GM19240 (cell line): ENCODE results near the gene SYT14.

Experiments
- DNase-seq: peaks from one replicate; pipeline ENCODE4 v3.0.0; 2011; ENCODE audit warnings: low spot score; ENCODE audit not compliant: insufficient read length

SYT14 gene

DNA sequence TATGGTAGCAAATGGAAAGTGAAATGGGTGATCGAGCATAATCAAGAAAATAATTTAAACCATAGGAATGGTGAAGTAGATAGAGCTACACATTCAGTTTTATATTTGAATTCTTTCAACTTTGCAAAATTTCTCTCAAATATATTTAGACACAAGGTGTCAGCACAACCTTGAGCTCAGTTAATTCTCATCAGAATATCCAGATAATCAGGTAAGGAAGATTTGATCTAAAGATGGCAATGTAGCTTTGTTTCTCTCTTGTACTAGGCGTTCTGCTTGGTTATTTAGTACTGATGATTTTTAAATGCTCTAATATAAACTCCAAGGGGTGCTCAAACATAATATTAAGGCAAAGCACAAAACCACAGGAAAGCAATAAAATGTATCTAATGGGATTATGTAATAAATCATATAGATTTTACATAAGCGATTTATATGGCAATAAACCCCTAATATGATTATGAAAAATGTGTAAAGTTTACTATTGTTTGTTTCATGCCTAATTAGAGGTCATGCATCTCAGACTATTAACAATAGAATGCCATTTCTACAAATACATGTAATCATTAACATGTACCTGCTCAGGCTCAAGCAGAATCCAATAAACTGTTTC is 262.2 kb downstream of the SYT14 start:
- DNase-seq = no peak

DNA sequence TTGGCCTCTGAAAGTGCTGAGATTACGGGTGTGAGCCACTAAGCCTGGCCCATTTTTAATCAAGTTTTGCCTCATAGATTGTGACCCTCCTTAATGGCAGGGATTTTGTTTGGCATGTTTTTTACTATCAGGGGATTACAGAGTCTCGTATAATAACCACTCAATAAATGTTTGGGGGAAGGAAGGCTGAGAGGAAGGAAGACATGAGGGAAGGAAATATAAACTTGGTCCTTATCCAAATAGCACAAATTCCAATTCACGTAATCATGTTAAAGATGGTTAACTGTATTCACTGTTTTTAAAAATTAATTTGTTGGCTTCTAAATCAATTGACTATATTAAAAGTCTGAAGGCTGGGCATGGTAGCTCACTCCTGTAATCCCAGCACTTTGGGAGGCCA is 263.7 kb downstream of the SYT14 start:
- no peak for DNase-seq

DNA sequence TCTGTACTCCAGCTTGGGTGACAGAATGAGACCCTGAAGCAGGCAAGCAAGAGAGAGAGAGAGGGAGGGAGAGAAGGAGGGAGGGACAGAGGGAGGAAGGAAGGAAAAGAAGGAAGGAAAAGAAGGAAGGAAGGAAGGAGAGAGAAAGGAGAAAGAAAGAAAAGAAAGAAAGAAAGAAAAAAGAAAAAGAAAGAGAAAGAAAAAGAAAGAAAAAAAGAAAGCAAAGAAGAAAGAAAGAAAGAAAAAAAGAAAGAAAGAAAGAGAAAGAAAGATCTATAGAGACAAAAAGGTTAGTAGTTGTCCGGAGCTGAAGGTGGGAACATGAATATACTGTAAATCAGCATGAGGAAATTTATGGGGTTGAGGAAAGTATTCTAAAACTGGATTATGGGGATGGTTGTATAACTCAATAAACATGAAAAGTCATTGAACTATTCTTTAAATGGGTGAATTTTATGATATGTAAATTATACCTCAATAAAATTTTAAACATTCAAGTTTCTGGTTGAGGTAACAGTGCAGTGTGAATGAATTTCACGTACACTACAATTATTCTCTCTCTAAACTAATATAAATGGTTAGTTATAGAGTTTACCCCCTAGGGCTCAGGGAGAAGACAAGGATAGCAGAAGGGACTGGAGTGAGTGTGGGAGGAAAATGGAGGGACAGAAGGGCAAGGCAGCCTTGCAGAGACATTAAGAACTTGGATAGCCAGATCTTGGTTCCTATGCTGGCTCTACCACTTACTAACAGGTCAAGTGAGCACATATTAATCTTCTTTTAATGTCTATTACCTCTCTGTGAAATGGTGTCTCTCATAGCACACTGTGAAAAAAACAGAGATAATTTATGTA is 269.8 kb downstream of the SYT14 start:
- DNase-seq = no peak

DNA sequence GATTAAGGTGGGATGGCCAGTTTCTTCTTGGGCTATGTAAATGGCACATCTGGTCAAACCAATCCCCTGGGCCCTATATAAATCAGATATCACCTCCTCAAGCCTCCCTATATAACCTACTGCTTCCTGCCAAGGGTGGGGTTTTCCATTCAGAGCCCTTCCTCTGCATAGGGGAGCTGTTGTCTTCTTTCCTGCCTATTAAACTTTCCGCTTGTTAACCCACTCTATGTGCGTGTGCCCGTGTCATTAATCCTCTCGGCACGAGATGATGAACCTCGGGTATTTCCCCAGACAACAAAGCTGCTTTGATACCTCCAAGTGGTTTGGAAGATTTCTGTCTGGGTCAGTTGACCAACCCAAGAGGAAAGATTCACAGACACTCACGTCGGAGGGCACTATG is 275.3 kb downstream of the SYT14 start:
- no peak for DNase-seq

DNA sequence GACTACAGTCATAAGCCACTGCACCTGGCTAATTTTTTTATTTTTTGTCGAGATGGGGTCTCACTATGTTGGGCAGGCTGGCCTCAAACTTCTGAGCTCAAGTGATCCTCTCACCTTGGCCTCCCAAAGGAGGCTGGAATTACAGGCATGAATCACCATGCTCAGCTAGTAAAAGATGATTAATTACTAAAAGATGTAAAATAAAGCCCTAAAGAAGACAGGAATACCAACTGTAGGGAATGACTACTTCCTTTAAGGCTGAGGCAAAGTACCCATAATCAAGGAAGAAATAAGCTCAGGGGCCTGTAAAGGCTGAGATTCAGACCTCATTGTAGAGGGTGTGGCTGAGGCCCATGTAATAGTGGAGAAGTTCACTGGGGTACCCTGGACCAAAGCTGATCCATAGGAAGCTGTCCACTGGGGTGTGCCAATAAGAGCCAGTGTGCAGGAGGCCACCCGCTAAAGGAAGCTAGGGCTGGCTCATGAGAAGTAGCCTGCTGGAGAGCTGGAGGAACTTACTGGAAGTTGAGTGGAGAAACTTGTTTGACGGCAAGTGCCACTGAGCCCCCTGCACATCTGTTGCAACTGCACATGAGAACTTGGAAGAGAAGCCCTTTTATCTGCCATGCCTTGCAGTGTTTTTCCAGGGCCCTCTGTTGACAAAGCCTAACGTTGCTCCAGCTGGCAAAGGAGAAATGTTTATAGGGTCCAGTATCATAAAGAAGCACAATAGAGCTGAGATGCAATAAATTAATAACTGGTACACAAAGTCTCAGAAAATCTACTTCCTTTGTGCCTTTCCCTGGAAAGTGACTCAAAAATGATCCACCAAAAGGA is 276.8 kb downstream of the SYT14 start:
- no peak for DNase-seq

DNA sequence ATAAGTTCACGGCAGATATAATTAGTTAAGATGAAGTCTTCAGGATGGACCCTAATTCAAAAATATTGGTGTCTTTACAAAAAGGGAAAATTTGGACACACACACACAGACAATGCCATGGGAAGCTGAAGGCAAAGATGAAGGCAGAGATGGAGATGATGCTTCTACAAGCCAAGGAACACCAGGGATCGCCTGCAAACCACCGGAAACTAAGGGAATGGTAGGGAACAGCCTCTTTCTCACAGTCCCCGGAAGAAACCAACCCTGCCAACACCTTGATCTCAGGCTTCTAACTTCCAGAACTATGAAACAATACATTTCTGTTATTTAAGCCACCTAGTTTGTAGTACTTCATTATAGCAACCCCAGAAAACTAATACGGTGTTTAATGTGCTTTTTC is 279.5 kb downstream of the SYT14 start:
- DNase-seq = no peak

DNA sequence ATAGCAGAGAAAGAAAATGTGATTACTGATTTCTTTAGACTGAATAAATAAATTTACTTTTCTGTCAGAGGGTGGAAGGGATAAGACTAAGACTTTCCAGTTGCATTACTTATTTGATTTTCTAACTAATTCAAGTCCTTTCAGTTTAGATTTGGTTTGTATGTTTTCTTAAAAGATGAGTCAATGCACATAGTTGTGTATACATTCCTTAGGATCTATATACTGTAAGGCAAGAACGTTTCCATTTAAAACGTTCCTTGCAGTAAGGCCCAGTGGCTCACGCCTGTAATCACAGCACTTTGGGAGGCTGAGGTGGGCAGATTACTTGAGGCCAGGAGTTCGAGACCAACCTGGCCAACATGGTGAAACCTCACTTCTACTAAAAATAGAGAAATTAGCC is 280.0 kb downstream of the SYT14 start:
- no peak for DNase-seq
